IPS-11a (cell line): ENCODE measurements around the gene SLC4A1AP.

Experiments
- H3K4me3 ChIP-seq: one replicate; pipeline ENCODE4 v1.5.1; 2013; ENCODE audit warnings: low read depth, low read length, control low read depth

The SLC4A1AP gene

DNA sequence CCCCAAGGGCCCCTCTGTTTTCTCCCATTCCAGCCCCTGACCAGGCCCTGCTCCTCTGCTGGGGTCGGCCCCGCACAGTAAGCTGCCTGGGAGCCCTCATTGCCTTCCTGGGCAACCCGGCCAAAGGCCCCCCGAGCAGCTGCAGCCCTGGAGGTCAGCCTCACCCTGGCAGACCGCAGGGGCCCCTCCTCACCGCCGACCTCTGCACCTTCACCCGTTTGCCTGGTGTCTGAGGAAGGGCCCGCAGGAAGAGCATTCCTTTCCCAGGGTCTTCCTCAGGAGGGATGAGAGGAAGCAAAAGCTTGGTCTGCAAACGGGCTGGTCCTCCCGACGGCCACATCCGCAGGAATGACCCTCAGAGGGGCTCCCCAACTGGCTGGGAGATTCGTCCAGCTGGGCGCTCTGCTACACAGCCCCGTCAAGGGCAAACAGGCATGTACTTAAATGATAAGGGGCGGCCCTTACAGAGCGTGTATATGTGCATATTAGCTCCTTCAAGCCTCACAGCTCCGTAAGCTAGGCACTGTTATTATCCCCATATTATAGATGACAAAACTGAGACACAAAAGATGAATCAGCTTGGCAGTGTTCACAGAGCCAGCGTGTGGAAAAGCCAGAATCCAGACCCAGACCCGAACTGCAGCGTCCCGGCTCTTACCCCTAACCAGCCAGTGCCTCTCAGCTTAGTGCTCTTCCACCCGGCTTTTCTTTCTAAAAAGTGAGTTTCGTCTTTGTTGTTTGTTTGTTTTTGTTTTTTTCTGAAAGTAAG, 52.8 kb downstream of the SLC4A1AP start:
- peak overlapping the region; percentile 33 for H3K4me3 ChIP-seq

DNA sequence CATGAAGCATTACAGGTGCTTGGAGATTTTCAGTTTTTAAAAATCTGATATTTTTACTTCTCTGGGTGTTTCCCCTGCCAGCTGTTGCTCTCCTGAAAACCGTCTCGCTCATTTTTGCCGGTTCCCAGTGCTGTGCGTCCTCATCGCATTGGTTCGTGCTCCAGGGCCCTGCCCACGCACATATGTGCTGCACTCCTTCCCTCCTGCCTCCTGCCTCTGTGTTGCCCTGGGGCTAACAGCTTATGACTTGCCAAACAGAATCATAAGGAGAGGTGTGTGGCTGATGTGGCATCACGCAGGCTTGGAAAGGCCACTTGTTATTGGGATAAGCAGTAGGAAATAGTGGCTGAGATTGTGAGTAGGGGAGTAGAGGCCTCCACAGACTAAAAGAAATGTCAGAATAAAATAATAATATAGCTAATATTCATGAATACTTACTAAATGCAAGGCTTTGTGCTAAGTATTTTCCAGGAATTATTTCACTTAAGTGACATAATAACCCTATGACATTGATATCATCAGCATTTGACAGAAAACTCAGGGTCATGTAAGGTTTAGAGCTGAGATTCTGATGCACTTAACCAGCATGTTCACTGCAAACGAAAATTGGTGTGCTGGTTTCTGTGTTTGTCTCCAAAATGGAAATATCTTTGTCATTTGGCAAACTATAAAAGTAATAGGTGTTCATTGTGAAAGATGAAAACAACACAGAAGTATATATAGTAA, 53.5 kb downstream of the SLC4A1AP start:
- H3K4me3 ChIP-seq, result no peak overlapping the region

DNA sequence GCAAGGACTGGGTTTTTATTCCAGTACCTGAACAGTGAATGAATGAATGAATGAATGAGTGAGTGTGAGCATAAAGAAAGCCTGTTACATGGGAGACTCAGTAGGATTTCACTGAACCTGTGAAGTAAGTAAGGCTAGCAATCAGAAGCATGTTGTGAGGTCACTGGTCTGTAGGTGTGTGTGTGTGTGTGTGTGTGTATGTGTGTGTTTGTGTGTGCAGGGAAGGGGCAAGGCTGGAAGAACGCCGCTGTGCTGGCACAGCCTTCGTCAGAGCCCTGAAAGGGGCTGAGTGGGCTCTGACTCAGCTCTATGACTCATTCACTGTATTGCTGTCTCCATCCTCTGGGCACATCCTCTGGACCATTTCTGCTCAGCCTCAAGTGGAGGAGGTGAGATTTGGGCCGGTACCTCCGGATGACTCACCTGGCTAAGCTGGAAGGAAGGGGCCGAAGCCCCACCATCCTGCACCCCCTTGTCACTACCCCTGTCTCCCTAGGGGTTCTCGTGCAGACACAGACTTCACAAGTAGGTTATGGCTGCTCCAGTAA, 56.4 kb downstream of the SLC4A1AP start:
- no peak overlapping the region for H3K4me3 ChIP-seq

DNA sequence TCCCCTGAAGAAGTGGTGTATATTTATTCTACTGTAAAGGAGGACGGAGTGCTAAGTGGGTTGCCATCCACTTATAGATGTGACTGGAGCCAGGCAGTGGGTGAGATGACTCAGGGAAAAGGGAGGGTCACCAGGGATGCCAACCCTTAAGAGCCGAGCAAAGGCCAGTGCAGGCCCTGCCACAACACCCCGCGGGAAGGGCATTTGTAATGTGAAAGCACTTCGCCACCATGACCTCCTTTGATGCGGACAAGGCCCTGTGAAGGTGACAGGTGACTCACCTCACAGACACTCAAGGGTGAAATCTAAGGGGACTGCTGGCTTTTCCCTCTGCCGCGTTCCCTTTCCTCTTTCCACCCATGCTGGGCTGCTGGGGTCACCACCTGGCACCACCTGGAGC, 57.6 kb downstream of the SLC4A1AP start:
- H3K4me3 ChIP-seq, result no peak overlapping the region

DNA sequence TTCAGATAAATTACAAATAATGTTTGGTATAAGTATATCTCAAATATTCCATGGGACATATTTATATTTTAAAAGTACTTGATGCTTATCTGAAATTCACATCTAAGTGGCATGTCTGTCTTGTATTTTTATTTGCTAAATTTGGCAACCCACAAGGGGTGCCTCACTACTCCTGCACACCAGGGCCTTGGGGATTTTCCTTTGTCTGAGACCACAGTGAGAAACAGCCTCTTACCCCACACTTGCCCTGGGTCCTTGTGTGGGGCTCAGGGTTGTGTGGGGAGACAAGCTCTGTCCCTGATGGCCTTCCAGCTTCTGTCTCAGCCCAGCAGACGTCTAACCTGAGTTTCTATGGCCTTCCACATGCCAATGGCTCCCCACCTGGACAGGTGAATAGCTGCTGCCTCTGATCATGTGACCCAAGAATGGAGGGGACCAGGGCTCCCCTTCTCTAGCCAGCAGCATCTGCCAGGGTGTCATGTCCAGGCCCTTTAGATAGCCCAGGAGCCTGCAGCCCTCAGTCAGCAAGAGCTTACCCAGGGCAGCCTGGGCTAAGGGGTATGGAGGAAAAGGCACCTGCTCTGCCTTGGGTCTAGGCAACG, 58.3 kb downstream of the SLC4A1AP start:
- H3K4me3 ChIP-seq, result no peak overlapping the region

DNA sequence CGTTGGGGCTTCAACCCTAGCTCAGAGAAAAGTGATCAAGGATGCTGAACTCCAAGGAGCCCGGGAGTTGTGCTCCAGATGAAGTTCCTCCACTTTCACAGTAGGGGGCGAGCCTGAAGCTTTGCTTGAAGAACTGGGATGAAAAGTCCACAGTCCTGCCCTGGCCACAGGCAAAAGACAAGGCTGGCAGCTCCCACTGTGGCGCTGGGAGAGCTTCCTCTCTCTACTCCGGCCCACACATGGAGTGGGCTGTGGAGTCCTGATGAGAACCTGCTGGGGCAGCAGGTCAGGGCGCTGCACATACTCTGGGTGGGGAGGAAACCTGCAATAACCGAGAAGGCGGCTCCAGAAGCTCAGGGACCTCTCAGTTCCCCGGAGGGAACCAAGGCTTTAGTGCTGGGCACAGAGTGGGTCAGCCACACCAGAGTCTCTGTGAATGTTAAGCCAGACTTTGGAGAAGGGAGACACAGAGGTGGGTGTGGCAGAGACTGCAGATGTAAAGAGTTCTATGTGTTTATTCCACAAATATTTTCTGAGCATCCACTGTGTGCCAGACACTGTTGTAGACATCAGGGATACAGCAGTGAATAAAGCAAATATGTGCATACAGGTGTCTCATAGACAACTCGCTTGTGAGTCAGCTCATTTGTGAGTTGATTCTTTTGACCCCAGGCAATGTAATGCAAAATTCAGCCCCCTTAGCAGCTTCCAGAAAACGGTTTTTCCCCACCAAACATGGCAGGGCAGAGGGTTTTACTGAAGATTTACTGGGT, 59.9 kb downstream of the SLC4A1AP start:
- no peak overlapping the region for H3K4me3 ChIP-seq

DNA sequence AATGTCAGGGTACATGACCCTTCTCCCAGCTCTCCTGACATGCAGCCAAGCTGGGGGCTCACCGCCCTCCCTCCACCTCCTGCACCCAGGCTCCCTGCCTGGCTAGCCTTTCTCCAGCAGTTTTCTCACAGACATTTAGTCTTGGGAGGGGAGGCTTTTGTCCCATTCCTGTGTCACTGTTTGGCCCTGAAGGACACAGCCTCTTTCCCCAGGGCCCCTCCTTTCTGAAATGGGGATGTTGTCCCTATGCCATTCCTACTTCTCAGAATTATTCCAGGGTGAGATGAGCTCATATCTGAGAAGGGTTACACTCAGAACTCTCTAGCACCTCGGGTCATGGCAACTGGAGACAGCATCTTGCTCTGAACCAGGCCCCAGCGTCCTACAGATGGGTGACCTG, 60.5 kb downstream of the SLC4A1AP start:
- no peak overlapping the region for H3K4me3 ChIP-seq

DNA sequence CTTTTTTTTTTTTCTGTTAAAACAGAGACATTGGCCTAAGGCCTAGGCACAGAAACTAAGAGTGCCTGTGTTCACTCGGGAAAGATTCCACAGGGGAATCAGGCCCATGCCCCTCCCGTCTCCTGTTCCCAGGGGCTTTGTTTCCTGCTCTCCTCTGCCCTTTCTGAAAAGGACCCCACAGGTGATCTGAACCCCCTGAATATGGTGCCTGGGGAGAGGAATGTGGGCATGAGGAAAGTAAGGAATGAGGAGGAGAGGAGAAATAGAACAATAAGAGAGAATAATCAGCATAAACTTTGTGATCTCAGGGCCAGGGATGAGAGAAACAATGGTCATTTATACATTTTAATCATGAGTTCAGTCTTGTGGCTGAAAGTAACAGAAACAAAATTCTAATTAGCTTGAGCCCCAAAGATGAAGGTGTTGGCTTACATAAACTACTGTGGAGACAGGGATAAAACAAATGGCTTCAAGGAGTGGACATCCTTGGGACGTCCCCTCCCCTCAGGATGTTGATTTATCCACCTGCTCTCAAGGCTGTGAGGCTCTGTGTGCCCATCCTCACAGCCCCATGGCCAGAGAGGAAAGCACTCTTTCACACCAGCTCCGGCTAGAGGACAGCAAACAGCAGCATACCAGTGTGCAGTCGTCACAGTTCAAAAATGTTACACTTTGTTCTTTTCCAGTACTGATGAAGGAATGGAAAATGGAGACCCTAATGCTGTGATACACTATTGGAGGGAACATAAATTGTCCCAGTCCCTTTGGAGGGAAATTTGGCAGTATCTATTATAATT, 61.4 kb downstream of the SLC4A1AP start:
- H3K4me3 ChIP-seq, result no peak overlapping the region

DNA sequence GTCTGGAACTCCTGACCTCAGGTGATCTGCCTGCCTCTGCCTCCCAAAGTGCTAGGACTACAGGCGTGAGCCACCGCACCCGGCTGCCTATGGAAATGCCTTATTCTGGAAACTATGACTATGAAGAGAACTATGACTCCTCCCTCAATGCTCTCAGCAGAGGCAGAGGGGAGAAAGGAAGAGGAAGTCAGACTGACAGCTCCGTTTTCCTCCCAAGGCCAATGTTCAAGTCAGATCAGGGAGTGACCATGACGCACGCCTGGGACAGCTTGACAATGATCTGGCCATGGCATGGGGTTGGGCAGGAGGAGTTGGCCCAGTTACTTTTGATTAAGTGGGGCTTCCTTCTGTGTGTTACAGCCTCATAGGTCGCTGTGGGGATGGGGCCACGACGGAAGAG, 63.6 kb downstream of the SLC4A1AP start:
- H3K4me3 ChIP-seq, result no peak overlapping the region

DNA sequence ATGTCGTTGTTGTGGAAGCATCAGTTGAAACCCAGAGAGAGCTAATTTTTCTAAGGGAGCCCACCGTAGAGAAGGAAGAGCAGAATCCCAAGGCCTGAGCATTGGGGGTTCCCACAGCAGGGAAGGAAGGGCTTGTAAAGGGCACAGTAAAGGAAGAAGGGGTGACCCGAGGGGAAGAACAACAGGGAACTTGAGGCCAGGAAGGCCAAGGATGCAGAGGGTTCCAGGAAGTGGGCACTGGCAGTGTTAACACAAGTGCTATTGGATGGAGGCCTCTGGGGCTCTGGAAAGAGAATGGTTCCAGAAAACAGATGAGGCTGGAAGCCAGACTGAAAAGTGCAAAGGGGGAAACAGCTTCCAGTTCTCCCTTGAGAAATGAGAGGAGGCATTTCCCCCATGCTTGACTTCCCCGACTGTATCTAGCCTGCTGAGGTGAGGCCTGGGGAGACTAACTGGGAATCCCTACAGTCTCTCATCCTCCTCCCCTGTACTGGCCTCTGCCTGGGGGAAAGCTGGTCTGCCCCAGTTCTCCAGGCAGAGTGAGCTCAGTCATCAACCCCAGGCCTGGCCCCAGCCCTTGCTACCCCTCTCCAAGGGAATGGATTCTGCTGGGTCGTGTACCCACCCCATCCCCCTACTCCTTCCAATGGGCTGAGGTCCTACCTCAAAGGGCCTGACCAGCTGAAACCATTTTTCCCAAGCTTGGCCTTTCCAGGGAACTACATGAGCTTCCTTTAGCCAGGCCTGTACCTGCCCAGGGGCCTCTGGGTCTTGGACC, 64.6 kb downstream of the SLC4A1AP start:
- H3K4me3 ChIP-seq, result no peak overlapping the region

DNA sequence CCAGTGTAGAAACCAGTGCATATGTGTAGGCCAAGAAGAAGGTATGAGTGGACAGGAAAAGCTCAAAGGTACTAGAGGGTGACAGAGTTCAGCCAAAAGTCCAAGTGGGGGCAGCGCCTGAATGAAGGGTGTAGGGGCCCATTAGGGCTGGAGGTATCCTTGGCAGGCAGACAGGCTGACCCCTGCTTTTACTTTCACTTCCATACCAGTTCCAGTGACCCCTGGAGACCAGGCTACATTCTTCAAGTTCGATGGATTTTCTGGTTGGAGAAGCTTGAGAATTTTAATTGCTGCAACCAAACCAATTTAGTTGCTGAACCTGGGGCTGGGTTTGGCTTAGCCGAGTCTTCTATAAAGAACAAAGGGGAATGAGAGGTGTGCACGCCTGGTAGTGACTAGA, 65.5 kb downstream of the SLC4A1AP start:
- no peak overlapping the region for H3K4me3 ChIP-seq

DNA sequence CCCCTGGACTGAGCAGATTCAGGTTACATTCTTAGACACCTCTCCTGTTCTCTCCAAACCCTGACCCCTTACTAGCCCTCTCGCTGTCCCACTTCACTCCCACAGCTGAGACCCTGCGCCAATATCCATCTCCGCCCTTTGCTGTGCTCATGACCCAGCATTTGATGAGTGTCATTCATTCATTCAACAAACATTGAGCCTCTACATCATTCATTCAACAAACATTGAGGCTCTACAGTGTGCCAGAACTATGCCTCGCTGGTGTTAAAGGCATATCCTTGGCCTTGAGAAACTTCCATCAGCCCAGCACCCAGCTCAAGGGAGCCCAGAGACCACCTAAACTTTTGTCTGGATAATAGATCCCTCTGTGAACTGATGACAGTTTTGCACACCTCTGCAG, 65.9 kb downstream of the SLC4A1AP start:
- H3K4me3 ChIP-seq, result no peak overlapping the region

DNA sequence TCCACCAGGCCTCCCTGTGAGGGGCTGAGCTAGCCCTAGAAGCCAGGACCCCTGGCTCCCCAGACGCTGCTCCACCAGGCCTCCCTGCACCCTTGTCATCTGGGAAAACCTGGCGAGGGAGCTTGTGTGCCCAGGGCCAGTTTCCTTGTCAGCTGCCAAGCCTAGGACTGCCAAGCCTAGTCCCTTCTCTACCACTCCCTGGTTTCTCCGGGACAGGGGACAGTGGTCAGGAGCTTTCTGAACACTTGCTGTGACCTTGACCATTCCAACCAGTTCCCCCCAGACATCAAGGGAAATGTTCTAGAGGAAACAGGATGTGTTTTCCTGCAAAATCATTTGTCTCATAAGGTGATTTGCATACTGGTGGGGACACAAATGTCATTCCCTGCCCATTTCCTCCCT, 66.6 kb downstream of the SLC4A1AP start:
- H3K4me3 ChIP-seq, result no peak overlapping the region

DNA sequence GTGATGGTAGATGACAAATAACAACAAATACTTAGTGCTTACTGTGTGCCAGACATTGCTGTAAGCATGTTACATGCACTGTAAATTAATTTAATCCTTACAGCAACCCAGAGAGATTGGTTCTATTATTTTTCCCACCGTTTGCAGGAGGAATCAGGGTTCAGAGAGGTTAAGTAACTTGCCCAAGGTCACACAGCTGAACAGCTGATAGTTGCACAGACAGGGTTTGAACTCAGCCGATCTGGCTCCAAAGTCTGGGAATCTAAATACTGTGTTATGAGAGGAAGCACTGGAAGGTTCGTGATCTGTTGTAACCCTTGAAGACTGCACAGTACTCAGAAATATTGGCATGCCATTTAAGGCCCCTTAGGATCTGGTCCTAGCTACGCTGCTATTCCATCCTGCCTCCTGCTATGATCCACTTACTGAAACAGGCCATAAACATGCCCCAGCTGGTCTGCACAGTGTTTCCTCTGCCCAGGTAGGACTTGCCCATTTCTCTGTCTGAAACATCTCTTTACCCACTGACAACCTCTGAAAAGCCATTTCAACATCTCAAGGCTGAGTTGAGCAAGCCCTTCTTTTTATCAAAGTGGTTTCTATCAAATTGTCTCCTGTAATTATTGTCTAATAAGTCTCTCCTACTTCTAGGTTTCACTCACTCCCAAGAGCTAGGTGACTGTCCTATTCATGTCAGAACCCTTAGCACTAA, 67.4 kb downstream of the SLC4A1AP start:
- no peak overlapping the region for H3K4me3 ChIP-seq

DNA sequence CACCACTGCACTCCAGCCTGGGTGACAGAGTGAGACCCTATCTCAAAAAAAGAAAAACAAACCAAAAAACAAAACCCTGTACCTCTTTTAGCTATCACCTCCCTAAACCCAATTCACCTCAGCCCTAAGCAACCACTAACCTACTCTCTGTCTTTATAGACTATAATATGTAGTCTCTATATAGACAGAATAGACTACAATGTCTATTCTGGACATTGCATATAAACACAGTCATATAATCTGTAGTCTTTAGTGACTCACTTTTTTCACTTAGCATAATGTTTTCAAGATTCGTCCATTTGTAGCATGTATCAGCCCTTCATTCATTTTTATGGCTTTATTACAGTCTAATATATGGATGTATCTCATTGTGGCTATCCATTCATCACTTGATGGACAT, 70.6 kb downstream of the SLC4A1AP start:
- no peak overlapping the region for H3K4me3 ChIP-seq

DNA sequence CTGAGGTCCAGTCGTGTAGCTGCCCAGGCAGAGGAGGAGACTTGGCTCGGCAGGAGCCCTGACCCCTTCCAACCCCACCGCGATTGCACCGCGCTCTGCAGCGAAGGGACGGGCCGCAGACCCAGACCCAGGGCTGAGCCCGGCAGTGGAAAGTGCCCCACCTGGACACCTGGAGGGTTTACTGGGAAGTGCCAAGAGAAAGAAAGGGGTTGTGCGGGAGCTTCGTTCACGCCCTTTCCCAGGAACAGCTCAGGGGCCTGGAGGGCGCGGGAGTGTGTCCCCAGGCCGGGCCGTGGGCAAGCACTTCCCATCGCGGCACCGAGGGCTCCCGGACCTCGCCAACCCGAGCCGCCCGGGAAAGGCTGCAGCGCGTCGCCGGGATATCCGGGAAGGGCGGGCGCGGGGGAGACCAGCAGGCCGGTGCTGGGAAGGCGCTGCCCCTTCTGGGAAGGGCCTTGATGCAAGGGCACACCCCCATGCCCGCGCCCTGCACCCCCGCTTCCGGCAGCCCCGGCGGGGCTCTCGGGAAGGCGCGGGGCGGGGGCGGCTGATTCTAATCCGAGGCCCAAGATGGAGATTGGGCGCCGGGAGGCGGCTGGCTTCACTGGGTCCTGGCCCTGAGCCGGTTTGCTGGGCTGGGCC, 71.7 kb downstream of the SLC4A1AP start:
- H3K4me3 ChIP-seq, result peak overlapping the region; percentile 46

DNA sequence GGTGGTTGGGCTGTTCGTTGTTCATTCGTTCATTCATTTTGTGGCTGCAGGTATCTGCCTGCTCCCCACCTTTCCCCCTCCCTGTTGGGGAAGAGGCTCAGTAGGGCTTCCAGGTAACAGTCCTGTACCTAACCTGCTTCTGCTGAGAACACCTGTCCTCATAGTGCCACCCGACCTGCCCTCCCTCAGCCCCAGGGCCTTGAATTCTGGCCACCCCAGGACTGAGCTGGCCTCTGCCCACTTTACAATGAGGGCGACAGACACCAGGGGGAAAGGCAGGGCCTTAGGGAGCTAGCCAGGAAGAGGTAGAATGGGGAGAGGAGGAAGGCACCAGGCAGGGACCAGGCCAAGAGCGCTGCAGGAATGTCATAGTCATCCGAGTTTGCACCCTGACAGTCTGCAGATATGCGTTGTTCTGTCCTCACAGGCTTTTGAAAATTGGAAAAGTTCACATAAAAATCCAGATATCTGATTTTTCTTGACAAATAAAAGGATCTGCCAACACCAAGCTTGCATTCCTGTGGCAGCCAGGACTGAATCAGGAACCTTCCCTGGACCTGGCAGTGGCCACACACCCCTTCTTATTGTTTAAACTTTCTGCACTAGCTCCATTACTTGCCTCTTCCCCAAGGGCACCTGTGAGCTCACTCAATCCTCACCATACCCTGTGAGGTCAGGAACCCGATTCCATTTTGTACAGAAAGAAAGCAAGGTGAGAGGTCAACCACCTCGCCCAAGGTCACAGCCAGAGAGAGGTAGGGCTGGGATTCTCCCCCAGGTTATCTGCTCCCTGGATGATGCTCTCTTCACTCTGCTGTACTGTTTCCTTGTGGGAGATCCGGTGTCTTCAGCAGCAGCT, 72.6 kb downstream of the SLC4A1AP start:
- no peak overlapping the region for H3K4me3 ChIP-seq

DNA sequence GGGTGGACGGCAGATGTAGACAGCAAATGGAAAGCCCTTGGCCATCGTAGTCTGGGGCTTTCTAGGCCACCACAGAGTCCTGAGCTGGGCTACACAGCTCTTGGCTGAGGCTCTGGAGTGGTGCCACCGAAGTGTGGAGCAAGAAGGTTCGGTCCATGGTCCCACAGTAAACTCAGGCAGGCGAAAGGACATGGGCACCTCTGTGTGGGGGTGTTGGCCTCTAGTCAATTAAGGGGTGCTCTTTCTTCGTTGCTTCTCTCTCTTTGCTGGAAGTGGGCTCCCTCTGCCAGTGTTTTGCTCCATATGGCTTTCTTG, 73.2 kb downstream of the SLC4A1AP start:
- H3K4me3 ChIP-seq, result no peak overlapping the region
